Measurements from ENCODE around the gene KIAA1549.
"Not testable (repeated sequence)": the region's sequence is repeated elsewhere in the genome, so short reads cannot be mapped to it uniquely, and the experiment has no call there.

Gene KIAA1549

DNA sequence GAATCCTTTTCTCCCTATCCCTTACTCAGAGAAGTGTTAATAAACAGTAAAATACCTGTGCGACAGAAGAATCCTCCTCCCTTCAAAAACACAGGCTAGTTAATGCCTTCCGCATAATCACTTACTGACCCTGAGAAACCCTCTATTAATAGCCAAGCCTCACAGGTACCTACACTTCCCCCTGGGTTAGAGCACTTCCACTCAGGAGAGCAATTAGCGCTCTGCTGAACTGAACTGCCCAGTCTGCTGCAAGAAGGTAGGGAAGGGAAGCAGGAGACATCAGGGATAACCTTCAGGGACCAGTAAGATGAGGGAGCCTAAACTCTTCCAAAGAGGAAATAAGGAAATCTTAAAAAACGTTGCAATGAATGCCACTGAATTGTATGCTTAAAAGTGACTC lies 39.6 kb downstream of the KIAA1549 start:
- no peak for DNase-seq

- not testable (repeated sequence) for DNase-seq
Observed at GRCh38 chr7:138940602-138941001, 40.6 kb downstream of the KIAA1549 start.

DNA sequence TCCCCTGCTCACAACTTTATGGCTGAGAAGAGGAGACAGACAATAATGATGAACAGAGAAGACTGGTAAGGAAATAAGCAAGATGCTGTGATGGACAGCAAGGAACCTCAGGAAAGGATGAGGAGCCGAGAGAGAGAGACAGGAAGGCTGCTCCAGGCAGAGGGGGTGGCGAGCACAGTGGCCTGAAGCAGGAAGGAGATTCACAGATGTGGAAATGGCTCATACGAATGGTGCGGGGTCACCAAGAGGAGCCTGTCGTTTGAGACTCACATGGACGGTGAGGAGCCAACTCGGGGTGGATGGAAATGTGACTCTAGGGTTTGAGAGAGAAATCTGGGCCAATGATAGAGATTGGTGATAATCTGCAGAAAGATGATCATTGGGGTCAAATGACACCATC lies 43.7 kb downstream of the KIAA1549 start:
- no peak for DNase-seq

- peak; percentile 24 for DNase-seq
Observed at GRCh38 chr7:138935465-138936011, 45.7 kb downstream of the KIAA1549 start.

- DNase-seq, result no peak
Observed at GRCh38 chr7:138934861-138935260, 46.3 kb downstream of the KIAA1549 start.

DNA sequence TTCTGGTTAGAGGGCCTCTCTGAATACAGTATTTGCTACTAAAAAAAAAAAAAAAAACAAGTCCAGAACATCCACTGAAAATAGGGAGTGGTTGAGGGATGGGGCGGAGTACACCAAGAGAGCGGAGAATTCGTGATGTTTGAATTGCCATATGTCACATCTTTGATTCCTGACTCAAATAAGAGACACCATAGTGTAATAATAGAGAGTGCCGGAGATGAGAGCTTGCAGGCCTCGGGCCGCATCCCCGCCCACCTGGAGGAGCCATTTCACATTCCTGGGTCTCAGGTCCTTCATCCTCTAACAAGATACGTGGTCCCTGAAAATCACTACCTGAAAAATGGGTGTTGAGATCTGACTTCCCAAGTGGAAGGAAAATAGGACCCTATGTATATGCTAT lies 46.8 kb downstream of the KIAA1549 start:
- no peak for DNase-seq

- DNase-seq, result no peak
Observed at GRCh38 chr7:138932870-138933269, 48.3 kb downstream of the KIAA1549 start.

GRCh38 chr7:138932427-138932826 lies 48.8 kb downstream of the KIAA1549 start:
- no peak for DNase-seq

GRCh38 chr7:138929969-138930368 lies 51.2 kb downstream of the KIAA1549 start:
- no peak for DNase-seq

- DNase-seq, result no peak
Observed at GRCh38 chr7:138926241-138926612, 55.0 kb downstream of the KIAA1549 start.

DNA sequence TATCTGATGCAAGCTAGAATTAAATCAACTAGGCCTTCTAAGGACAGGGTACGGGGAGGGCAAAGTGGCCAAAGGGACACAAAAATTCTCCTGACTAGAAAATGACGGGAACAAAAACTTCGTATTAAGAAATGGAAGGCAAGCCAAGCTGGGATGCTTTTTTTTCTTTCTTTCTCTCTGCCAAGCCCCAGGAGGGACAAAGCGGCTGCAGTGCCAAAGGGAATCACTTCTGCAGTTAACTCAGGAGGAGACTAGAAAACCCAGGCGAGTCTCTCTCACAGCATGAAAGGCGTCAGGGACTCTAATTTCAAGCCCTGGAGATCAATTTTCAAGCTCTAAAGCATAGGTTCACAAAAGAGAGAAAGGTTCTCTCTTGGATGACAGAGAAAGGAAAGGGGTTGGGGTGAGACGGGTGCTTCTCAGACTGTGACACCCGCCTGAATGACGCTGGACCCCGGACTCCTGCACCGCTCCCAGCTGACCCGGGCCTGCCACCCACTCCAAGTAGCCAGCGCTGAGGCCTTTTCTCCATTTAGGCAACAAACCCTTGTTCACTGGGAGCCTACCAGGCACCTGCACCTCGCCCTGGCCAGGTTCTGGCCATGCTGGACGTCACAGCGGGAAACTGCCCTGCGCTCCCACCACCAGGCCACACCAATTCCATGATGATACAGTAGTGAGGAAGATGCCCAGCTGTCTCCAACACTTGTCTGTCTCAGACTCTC lies 56.5 kb downstream of the KIAA1549 start:
- no peak for DNase-seq

GRCh38 chr7:138921277-138921676 lies 59.9 kb downstream of the KIAA1549 start:
- DNase-seq, result no peak

GRCh38 chr7:138919911-138920310 lies 61.3 kb downstream of the KIAA1549 start:
- DNase-seq, result no peak

DNA sequence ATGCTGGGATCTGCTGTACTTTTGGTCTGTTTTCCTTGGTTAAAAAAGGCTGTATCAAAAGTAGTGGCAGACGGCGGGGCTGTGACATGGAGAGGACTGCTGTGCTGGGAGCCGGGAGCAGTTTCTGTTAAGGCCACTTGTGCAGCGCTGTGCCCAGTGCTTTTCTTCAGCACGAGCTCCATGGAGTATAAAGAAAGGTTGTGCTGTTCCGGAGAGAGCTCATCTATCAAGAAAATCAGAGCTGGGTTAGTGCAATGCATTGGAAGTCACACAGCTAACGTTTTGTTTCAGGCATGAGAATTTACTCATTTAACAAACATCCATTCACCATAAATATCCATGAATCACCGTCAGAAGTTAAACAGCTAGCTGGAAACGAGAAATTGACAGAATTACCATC lies 62.0 kb downstream of the KIAA1549 start:
- no peak for DNase-seq

GRCh38 chr7:138918756-138919155 lies 62.4 kb downstream of the KIAA1549 start:
- DNase-seq, result no peak

DNA sequence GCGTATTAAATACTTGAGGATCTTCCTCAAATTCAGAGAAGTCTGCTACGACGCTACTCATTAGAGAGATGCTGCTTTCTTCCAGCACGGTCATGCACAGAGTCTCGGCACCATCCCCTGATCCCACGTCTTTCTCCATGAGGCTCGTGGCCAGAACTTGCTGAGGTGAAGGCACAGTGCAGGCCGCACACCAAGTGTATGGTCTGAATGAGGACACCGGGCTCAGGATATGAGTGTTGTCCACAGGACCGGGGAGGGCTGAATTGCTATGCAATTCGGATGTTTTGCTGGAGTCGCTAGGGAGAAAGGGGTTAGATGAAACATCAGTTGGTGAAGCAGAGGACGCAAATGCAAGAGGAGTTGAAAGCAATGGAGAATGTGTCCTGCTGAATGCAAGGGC lies 63.0 kb downstream of the KIAA1549 start:
- DNase-seq, result no peak

GRCh38 chr7:138917771-138918170 lies 63.4 kb downstream of the KIAA1549 start:
- DNase-seq, result no peak

DNA sequence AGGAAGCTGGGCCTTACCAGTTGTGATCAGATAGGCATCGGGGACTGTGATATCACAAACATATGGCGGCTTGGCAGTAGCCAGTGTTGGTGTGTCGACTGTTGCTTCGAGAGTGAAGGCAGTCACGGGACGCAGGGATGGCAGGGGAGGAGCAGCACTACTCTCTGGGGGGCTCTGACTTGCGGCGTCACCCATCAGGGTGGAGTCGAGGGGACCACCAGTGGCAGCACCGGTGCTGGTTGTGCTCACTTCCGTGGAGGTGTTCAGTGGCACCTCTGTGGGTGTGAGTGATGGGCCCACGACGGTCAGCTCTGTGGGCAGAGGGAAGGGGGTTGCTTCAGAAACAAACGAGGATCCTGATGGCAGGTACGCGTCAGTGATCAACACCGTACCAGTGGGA lies 64.5 kb downstream of the KIAA1549 start:
- no peak for DNase-seq

DNA sequence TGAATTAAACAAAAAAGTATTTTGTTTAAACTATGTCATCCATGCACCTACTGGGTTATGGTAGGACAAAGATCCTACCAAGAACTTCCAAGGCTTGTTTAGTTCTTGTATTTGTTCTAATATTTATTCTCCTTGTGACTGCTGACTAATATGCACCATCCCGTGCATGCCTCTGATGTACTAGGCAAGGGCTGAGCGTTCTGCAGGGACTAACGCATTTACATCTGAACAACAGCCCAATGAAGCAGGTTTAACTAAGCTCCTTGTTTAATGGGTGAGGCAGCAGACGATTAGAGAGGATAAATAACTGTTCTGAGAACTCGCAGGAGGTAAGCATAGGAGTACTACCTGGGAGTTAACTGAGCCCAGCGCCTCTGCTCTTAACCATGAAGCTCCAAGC lies 64.9 kb downstream of the KIAA1549 start:
- DNase-seq, result no peak

DNA sequence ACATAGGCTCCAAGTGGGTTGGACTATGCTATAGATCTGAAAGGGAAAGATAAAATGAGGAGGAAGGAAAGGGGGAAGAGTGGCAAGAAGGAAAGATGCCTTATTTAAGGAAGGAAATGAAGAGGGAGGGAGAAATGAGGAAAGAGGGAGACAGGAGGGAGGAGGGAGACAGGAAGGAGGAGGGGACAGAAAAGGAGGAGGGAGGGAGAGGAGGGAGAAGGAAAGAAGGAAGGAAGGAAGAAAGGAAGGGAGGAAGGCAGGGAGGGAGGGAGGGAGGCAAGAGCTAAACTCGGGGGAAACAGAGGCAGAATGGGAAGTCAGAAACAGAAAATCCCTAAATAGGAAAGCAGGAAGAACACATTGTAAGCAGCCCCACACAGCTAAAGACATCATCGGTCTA lies 67.4 kb downstream of the KIAA1549 start:
- no peak for DNase-seq

- no peak for DNase-seq
Observed at GRCh38 chr7:138911007-138911406, 70.2 kb downstream of the KIAA1549 start.

DNA sequence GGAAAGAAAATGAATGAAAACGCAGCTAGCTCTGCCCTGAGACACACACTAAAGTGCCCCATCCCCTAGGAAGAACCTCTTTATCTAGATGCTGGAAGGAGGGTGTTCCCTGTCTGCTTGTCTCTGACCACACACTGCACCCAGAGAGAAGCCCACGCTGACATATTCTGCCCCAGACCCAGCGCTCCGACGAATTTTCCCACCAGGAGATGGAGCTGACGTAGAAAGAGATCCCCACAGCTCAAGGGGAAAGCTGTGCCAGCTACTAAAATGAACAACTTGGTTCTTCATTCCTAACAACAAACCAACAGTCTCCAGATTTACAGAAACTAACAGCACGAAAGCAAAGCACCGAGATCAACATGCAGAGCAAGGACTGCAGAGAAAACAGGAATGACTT lies 73.3 kb downstream of the KIAA1549 start:
- DNase-seq, result no peak

GRCh38 chr7:138907201-138907847 lies 73.9 kb downstream of the KIAA1549 start:
- DNase-seq, result no peak

GRCh38 chr7:138903859-138904435 lies 77.2 kb downstream of the KIAA1549 start:
- DNase-seq, result no peak
